GM19328 (cell line): ENCODE measurements around the gene ALK.

ENCODE experiments used
- ATAC-seq: cut with Tn5 transposase; IDR thresholded peaks from one replicate; pipeline ENCODE4 v1.9.1; 2021; ENCODE audit warnings: mild to moderate bottlenecking, moderate library complexity; ENCODE audit not compliant: unreplicated experiment

ALK gene

DNA sequence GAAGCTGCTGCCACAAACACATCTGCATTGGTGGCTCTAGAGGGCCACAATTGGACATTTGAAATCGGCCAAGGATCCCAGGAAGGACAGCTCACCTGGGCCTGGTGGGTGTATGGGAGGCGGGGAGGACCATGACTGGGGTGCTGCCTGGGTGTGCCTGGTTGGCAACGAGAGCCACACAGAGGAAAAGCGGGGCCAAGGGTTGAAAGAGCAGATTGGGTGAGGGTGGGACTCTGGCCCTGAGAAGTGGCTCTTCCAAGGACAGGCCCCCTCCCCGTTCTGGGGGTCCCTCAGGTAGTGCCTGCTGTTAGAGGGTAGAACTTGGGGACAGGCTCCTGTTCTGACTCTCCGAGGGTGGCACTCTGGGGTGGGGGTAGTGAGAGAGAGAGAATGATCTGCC, 703.3 kb downstream of the ALK start:
- ATAC-seq, result no peak

- no peak for ATAC-seq
These were observed 704.8 kb downstream of the ALK start for GRCh38 chr2:29216609-29216909.

DNA sequence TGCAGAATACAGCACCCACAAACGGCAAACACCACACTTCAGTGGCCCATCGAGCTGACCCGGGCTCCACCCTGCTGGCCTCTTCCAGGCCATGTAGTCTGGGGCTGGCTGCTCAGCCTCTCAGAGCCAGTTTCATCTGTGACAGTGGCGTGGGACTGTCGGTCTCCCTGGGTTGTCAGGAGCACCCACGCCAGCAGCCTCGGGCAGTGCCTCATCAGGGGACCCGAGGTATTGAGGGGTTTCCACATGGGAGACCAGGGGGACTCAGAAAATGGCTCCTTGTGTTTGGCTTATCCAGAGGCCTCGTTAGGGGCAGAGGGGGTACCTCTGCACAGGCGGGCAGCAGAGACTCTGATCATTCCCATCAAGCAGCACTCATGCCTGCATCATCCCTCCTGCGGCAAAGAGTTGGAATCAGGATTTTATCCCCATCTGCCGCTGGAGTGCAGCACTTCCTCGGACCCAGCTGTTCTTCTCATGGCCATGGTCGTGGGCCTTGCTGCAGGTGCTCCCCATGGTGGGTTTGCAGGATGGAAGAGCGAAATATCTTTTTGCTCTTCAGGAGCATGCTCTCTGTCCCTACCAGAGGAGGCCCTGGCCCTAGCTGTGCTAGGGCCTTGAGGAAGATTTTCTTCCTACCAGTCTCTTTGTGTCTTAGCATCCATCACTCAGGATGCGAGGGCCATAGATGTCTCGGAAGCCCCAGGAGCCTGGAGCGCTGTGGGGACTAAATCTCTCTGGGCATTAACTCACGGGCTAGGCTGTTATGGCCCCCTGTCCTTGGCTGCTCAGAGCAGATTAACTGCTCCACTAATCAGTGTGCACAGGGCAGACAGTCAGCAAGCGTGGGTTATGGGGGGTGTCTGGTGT, 705.4 kb downstream of the ALK start:
- ATAC-seq, result no peak

DNA sequence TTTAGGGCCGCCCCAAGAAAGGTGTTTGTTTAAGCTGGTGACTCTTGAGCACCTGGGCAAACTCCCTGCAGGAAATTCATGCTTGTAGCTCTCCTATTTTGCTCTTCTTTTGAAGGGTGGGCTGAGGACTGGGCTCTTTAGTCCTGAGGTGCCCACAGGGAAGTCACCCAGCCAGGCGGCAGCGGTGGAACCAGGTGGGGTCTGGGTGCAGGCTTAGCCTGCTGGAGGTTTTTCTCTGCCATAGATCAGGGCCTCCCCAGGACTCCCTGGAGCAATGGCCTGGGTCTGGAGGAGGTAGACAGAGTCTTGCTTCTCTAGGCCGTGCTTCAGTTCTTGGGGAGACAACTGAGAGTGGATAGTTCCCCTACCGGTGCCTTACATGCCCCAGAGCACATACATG, 706.3 kb downstream of the ALK start:
- ATAC-seq, result no peak

GRCh38 chr2:29213888-29214291, 707.5 kb downstream of the ALK start:
- no peak for ATAC-seq

GRCh38 chr2:29212009-29212408, 709.4 kb downstream of the ALK start:
- no peak for ATAC-seq

- no peak for ATAC-seq
These were observed 711.8 kb downstream of the ALK start for GRCh38 chr2:29209551-29209950.

GRCh38 chr2:29207352-29208148, 713.8 kb downstream of the ALK start:
- ATAC-seq, result no peak

DNA sequence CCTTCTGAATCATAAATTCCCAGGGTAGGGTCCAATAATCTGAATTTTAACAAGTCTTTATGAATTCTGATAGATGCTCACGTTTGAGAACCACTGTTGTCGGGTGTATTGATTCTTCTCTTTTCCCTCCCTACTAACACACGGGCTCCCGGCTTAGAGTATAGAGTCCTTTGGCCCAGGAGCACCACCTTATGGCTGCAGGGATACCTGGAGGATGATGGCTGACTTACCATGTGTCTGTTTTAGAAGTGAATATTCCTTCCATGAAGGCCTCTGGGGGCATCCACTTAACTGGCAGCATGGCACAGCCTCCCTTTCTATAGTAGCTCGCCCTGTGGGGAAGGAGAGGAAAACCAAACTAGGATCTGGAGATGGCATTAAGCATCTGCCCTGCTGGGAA, 714.4 kb downstream of the ALK start:
- ATAC-seq, result no peak

- ATAC-seq, result no peak
These were observed 718.4 kb downstream of the ALK start for GRCh38 chr2:29202819-29203495.

GRCh38 chr2:29201979-29202378, 719.4 kb downstream of the ALK start:
- ATAC-seq, result no peak

GRCh38 chr2:29196792-29197788, 724.3 kb downstream of the ALK start:
- no peak for ATAC-seq

- ATAC-seq, result no peak
These were observed 725.6 kb downstream of the ALK start for GRCh38 chr2:29195796-29196195.

GRCh38 chr2:29193681-29194080, 727.7 kb downstream of the ALK start:
- ATAC-seq, result no peak

DNA sequence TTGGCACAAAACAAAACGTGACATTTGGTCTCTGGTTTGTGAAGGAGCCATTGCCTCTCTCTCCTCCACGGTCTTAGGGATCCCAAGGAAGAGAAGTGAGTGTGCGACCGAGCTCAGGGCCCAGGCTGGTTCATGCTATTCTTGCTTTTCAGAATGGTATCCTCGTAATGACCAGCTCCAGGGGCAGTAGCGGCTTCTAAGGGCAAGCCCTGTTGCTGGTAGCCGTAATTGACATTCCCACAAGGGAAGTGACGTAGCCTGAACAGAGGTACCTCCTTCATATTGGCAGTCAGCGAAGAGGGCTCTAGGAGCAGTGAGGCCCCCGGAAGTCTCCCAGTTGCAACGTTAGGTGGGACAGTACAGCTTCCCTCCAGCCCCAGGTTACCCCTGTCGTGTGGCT, 728.3 kb downstream of the ALK start:
- no peak for ATAC-seq

DNA sequence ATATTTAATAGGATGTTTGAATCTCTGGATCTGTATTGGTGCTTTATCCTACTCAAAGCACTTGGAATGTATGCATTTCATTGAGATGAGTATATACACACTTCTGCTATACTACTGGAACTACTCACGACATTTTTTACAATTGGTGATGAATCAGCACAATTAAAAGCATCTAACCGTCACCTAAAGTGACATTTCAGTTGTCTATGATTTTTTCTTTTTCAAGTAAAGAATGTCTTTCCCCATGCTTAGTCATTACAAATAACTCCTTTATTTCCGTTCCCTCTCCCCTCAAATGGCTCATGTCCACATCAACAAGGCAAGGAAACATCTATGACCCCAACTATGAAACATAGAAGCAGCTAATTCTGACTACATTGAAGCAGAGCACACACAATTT, 728.9 kb downstream of the ALK start:
- no peak for ATAC-seq

GRCh38 chr2:29191817-29192216, 729.6 kb downstream of the ALK start:
- ATAC-seq, result no peak

- no peak for ATAC-seq
These were observed 732.3 kb downstream of the ALK start for GRCh38 chr2:29189052-29189451.

DNA sequence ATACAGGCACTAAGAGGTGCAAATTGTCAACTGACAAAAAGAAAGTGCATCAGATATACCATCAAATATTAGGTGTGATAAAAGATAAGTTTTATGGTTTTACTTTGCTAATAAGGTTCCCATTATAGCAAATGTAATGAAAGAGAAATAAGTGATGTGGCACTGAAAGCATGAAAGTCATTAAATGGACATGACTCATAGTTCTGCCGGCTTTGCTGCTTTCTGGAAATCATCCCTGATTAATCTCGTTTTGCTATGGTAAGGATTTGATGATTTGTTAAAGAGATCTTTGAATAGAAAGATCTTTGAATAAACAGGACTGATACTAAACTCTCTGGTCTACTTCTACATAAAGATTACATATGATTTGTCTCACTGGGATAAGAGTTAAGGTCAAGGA, 733.5 kb downstream of the ALK start:
- ATAC-seq, result no peak

GRCh38 chr2:29186817-29187216, 734.6 kb downstream of the ALK start:
- no peak for ATAC-seq

GRCh38 chr2:29184531-29184930, 736.9 kb downstream of the ALK start:
- no peak for ATAC-seq
